Retinal pigment epithelial cell (primary cell): ENCODE results near the gene ENPP5.
A peak's percentile ranks its signal among the peaks of the same experiment; 100 is the strongest.

Experiments
- DNase-seq: peaks from one replicate; pipeline ENCODE4 v3.0.0-alpha.2; 2010; ENCODE audit warnings: low read depth
- H3K4me3 ChIP-seq: 2 replicates; pipeline ENCODE4 v1.5.1; 2011; ENCODE audit warnings: mild to moderate bottlenecking, low read length, control low read depth, moderate library complexity
- TF ChIP-seq, protein P1 (sequence below): conservative IDR thresholded peaks from 2 replicates; pipeline ENCODE4 v1.5.1; 2011; ENCODE audit warnings: low read depth, low read length, control low read depth, inconsistent platforms

Gene ENPP5

GRCh38 chr6:46203391-46204177 lies 32.8 kb upstream of the ENPP5 start:
- TF ChIP-seq, protein P1, sequence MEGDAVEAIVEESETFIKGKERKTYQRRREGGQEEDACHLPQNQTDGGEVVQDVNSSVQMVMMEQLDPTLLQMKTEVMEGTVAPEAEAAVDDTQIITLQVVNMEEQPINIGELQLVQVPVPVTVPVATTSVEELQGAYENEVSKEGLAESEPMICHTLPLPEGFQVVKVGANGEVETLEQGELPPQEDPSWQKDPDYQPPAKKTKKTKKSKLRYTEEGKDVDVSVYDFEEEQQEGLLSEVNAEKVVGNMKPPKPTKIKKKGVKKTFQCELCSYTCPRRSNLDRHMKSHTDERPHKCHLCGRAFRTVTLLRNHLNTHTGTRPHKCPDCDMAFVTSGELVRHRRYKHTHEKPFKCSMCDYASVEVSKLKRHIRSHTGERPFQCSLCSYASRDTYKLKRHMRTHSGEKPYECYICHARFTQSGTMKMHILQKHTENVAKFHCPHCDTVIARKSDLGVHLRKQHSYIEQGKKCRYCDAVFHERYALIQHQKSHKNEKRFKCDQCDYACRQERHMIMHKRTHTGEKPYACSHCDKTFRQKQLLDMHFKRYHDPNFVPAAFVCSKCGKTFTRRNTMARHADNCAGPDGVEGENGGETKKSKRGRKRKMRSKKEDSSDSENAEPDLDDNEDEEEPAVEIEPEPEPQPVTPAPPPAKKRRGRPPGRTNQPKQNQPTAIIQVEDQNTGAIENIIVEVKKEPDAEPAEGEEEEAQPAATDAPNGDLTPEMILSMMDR, result no peak
- H3K4me3 ChIP-seq, result no peak overlapping the region
- DNase-seq, result no peak

DNA sequence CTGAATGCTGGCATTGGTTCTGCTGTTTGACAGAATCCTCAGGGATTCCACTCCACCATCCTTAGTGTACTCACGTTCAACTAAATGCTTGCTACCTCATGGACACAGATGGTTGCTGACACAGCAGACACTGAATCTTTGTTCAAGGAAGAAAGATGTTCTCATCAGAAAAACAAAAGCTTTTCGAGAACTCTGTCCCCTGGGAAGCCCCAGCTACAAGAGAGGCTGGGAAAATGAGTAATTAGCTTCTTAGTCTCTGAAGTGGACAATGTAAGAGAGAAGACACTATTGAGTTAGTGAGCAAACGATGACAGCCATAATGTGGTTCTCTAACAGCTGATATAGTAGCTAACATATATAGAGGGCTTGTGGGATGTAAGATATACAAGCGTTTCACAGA lies 30.9 kb upstream of the ENPP5 start:
- H3K4me3 ChIP-seq, result no peak overlapping the region
- DNase-seq, result no peak
- TF ChIP-seq, protein P1, result no peak

- no peak for DNase-seq
- H3K4me3 ChIP-seq, result no peak overlapping the region
- TF ChIP-seq, protein P1, result no peak
Measured at GRCh38 chr6:46199387-46199786, 28.6 kb upstream of the ENPP5 start.

DNA sequence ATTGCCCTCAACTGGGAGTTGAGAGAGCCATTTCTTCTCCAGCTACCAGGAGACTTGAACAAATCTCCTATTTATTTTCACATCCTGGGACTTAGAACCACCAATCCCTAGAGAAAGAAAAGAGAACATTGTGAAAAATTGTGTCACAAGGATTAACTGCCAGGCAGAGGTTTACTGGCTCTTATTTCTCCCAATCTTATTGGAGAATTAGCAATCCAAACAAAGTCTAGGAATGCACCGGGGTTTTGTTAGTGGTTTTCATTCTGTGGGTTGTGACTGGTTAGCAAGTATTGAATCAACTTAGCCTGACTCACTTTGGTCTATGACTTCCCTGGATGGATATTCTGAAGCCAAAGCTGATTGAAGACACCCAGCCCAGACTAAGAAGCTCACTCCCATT lies 21.2 kb upstream of the ENPP5 start:
- no peak overlapping the region for H3K4me3 ChIP-seq
- DNase-seq, result peak; percentile 45
- TF ChIP-seq, protein P1, result no peak

DNA sequence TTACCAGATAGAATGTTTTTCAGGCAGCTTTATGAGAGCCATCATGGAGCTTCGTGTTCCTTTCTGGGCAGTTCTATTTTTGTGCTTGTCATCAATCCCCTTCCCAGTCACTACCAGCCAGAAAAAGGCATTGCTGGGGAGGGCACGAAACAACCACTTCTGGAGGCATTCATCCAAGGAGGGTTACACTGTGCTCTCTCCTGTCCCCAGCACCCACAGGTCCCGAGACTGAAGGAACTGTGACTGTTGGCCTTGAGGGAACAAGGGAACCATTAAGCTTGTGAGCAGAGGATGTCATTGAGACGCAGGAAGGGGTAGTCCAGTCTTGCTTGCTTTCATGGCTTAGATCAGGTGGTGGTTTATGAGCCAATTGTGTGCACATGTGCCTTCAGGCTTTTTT lies 20.1 kb upstream of the ENPP5 start:
- no peak overlapping the region for H3K4me3 ChIP-seq
- no peak for DNase-seq
- TF ChIP-seq, protein P1, result no peak

DNA sequence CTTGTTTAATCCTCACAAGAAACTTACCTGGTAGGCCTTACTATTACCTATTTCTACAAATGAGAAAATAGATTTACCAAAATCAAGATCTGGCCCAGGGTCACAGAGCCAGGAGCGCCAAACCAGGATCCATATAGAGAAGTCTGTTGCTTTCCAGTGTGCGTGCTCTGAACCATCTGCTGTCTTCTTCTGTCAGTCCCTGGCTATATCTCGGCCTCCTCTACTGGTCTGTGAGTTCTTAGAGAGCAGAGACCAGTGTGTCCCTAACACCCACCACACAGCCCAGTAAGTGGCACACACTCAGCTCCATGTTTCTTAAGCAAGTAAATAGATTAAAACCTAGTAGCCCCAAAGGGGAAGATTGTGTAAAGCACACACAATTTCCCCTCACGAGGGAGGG lies 18.9 kb upstream of the ENPP5 start:
- DNase-seq, result no peak
- H3K4me3 ChIP-seq, result no peak overlapping the region
- TF ChIP-seq, protein P1, result no peak

- no peak for DNase-seq
- TF ChIP-seq, protein P1, result no peak
- H3K4me3 ChIP-seq, result no peak overlapping the region
Measured at GRCh38 chr6:46186583-46186982, 15.8 kb upstream of the ENPP5 start.
